ENCODE results near the gene COL4A4.

Gene COL4A4

DNA sequence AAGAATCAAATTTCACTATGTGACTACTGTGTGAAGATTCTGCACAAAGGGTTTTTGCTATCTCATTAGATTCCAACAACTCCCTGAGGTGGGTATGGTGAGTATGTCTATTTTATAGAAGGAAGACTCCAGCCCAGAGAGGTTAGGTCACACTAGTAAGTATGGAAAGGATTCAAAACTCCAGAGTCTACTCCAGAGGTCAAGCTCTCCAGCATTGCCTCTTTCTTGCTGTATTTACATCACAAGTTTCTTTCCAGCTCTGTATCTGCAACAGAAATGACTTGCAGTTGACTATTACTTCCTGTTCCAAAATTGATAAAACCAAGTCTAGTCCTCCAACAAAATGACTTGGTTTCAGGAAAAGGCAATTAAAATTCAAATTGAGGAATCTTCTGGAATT is 2.1 kb downstream of the COL4A4 start:
- DNase-seq (ENCODE audit: low read depth in 2 of 2) = no peak

DNA sequence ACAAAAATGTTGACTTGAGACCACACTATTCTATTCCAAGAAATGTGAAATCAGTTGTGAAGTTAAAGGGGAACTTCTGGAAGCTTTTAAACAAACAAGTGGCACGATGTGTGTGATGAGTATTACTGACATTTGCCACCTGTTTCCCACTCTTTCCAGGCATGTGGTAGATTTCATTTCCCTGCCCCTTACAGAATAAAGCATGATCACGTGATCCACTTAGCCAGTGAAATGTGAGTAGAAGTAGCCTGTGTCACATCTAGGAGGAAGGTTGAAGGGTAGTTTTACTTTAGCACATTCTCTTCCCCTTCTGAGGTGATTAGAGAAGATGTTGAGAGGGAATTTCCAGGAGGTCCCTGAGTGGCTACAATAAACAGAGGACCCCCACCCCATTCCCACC is 3.8 kb downstream of the COL4A4 start:
- no peak for DNase-seq (ENCODE audit: low read depth in 2 of 2)

GRCh38 chr2:227154986-227155774 is 8.8 kb downstream of the COL4A4 start:
- DNase-seq (ENCODE audit: low read depth in 2 of 2) = no peak

- DNase-seq (ENCODE audit: low read depth in 2 of 2) = no peak
These were observed 10.1 kb downstream of the COL4A4 start for GRCh38 chr2:227153758-227154486.

DNA sequence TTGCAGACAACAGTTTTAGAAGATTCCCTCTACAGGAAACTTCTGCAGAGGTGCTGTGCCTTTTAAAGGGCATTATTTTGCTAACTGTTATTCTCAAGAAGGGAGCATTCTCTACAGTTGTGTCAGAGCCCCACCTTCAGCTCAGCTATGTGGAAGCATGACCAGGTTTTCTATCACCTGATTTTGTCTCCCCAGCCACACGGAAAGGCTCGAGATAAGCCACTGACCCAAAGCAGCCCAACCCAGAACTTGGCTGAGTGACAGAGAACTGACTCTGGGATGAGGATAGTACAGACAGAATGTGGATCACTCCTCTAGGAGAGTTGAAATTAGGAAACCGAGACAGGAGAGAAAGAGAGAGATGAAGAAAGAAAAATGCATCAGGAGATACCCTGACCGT is 10.7 kb downstream of the COL4A4 start:
- no peak for DNase-seq (ENCODE audit: low read depth in 2 of 2)

GRCh38 chr2:227152093-227152766 is 11.8 kb downstream of the COL4A4 start:
- no peak for DNase-seq (ENCODE audit: low read depth in 2 of 2)

DNA sequence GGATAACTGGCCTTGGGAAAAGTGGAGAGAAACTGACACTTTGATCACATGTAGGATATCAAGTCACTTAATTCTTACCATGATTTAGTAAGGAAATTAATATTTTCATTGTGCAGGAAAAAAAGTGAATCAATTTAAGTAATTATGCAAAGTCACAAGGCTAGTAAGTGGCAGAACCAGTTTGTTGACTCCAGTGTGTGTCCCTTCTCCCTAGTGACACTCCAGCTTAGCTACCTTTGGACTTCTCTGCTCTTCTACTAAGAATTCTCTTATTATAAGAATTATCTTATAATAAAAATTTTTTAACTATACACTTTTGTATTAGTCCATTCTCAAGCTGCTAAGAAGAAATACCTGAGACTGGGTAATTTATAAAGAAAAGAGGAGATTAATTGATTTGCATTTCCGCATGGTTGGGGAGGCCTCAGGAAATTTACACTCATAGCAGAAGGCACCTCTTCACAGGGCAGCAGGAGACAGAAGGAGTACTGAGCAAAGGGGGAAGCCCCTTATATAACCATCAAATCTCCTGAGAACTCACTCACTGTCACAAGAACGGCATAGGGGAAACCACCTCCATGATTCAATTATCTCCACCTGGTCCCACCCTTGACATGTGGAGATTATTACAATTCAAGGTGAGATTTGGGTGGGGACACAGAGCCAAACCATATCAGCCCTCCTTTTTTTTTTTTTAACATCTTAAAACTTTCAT is 13.6 kb downstream of the COL4A4 start:
- DNase-seq (ENCODE audit: low read depth in 2 of 2) = no peak

DNA sequence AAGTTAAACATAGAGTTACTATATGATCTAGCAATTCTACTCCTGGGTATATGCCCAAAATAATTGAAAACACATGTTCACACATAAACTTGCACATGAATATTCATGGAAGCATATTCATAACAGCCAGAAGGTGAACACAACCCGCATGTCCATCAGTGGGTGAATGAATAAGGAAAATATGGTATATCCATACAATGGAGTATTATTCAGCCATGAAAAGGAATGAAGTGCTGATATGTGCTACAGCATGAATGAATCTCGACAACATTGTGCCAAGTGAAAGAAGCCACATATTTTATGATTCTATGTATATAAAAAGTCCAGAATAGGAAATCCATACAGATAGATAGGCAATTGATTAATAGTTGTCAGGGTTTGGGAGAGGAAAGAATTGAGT is 15.9 kb downstream of the COL4A4 start:
- DNase-seq (ENCODE audit: low read depth in 2 of 2) = no peak

DNA sequence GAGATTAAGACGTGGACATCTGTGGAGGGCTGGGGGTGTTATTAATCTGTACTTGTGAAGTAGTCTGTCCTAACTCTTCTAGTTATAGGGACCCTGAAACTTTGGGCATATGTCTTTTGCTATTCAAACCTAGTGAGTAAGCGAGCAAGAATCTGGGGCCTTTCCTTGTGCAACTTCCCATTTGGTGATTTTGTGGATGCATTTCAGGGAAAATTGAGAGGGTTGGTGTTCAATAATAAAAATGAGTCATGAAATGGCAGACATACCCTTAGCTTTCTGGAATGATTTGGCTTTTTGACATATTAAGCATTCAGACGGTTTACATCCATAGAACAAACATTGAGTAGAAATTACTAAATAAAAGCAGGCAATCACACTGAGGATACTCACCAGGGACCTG is 17.0 kb downstream of the COL4A4 start:
- no peak for DNase-seq (ENCODE audit: low read depth in 2 of 2)

DNA sequence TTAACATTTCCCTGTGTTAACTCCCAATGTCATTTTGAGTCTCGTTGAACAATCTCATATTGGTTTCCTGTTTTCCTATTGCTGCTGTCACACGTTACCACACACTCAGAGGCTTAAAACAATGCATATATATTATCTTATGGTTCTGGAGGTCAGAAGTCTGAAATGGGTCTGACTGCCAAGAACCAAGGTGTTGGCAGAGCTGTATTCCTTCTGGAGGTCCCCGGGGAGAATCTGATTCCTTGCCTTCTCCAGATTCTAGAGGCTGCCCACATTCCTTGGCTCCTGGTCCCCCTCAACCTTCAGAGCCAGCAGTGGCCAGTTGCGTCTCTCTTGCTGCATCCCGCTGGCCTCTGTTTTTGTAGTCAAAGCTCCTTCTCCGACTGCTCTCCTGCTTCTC is 17.5 kb downstream of the COL4A4 start:
- no peak for DNase-seq (ENCODE audit: low read depth in 2 of 2)

DNA sequence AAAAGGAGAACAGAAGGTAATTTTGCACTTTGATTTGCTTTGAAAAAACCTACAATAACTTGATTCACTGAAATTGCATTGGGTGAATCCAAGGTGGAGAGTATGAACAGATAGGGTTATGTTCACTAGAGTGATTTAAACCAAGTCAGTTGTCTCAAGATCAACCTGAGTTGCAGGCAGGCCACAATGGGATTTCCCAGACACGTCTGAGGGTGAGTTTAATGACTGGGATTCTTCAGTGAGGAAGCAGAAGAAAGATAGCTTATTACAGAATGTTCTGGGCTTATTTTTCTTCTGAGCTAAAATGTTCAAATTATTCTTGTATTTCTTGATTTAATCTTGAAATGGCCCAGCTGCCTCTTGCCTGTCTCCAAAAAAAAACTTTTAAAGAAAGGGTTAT is 20.1 kb downstream of the COL4A4 start:
- no peak for DNase-seq (ENCODE audit: low read depth in 2 of 2)

DNA sequence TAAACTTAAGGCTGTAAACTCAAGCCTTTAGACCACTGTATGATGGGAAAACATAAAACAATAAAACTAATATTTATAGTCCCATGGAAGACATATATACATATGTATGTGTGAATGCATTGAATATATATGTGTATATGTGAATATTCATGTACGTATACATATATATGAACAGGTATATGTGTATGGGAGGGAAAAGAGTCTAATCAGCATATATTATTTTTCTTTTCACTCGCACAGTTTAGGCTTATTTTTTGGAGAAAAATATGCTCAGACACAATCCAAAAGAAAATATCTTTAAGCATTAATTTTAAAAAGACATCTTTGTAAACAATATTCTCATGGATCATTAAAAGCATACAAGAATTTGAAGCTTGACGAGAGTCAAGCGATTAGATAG is 22.7 kb downstream of the COL4A4 start:
- DNase-seq (ENCODE audit: low read depth in 2 of 2) = no peak

DNA sequence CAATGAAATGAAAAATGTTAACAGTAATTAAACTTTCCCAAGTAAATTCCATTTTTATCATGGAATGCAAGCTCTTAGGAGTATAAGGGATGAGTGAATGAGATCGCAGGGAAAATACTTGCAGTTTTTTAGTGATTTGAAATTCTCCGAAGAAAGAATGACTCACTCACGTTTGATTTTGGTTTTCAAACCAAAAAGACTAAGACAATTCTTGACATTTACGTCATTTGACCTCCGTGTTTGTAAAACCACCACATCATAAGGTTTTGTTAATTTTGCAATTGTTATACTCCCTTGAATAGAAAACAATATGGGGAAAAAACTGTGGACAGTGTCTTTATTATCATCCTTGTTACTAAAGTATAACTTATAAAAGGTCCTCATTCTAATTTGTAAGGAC is 29.4 kb downstream of the COL4A4 start:
- no peak for DNase-seq (ENCODE audit: low read depth in 2 of 2)

DNA sequence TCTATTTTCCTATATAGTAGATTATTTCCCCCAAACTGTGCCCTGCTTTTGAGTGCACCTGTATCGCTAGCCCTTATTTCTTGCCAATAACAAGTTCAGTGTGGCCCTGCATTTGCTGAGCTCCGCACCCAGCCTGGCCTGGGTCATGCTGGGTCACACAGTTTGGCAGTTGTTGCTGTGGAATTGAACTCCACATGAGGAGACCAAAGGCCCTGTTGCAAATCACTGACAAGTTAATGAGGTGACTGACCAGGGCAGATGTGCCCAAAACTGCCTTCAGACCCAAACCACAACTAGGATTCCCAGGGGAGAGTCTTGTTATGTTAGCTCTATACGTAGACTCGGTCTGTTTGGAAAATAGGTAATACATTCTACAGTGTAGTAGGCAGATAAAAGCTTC is 31.0 kb downstream of the COL4A4 start:
- DNase-seq (ENCODE audit: low read depth in 2 of 2) = no peak

DNA sequence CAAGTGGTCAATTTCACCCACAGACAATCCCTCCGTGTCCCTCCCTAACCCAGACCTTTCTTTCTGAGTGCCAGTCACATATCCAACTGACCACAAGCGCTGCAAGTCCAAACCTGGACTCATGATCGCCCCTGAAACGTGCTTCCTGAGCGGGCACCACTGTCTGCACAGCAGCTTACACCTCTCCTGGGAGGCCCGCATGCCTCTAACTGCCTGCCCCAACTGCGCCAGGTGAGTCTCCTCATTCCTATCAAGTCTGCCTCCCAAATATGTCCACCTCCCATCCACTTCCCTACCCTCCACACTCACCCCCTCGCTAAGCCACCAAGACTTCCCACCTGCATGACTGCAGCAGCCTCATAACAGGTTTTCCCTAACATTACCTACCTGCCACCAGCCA is 33.4 kb downstream of the COL4A4 start:
- DNase-seq (ENCODE audit: low read depth in 2 of 2) = no peak

DNA sequence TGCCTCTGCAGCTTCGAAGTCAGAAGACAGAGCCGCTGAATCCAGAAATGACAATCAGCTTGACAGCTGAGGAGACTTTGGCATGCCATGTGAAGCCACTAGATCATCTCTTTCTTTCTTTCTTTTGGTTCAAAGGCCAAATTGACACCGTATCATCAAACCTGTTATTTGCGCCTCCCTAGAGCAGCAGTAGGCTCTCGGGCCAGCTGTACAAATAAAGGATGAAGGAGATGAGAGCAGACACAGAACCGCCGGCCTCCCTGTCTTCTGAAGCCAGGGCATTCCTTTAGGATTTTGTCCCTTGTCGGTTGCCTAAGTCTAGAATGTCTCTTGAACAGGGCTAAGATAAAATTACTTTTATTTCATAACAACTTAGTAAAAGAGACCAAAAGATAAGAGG is 36.8 kb downstream of the COL4A4 start:
- no peak for DNase-seq (ENCODE audit: low read depth in 2 of 2)

DNA sequence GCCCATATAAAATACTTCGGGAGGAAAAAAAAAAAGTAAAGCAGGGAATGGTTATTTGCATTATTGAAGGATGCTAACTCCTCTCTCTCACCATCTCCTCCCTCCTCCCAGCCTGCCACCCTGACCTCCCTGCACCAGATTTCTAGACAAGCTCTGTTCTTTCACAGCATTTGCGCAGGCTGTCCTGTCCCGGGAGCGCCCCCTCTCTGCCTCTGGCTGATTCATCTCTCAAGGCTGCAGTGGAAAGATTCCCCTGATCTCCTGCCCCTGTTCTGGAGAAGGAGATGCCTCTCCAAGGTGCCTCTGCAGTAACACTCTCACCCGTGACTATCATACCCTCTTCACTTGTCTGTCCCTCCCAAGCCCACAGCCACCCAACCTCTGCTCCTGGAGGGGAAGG is 38.5 kb downstream of the COL4A4 start:
- DNase-seq (ENCODE audit: low read depth in 2 of 2) = no peak

GRCh38 chr2:227124811-227125210 is 39.2 kb downstream of the COL4A4 start:
- no peak for DNase-seq (ENCODE audit: low read depth in 2 of 2)

DNA sequence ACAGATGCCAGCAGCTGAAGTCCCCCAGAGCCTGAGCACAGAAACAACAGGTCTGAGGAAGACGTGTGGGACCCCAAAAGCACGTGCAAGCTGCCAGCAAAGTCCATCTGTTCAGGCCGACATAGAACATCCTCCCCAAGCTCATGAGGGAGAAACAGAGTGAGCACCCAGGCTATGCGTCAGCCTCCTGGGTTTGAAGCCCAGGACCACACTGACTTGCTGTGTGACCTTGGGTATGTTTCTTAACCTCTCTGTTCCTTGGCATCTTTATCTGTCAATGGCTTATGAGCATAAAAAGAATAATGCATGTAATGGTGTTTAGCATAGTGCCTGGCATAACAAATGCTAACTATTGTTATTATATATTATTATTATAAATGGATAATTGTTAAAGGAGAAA is 40.3 kb downstream of the COL4A4 start:
- no peak for DNase-seq (ENCODE audit: low read depth in 2 of 2)

DNA sequence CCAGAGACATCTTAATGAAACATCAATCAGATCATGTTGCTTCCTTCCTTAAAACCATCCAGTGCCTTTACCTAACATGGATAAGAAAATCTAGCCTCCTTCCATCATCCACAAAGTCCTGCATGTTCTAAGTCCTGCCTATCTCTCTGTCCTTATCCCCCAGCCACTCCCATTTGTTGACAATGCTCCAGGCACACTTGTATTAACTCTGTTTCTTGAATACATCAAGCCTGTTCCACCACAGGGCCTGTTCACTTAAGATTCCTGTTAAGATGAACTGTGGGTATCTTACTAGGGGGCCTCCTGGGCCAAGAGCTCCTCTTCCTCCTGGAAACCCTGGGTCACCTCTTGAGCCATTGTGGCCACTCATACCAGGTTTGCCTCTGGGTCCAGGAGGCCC is 45.7 kb downstream of the COL4A4 start:
- DNase-seq (ENCODE audit: low read depth in 2 of 2) = no peak

DNA sequence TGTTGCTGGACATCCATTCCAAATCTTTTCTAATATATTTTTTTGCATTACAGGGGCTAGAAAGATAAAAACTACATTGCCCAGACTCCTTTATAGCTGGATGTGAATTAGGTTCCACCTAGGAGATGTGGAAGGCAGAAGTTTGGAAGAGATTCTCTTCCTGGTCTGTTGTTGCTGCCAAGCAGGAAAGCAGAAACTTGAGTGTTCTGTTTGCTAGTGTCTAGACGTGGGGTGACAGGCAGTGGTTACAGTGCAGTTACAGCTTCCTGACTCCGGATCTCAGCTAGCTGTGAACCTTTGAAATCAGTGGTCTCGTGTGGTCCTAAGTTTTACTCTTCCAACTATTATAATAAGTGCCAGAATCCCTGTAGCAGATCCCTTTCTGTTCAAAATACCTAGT is 46.2 kb downstream of the COL4A4 start:
- DNase-seq (ENCODE audit: low read depth in 2 of 2) = no peak

GRCh38 chr2:227117027-227117426 is 47.0 kb downstream of the COL4A4 start:
- DNase-seq (ENCODE audit: low read depth in 2 of 2) = no peak

Measured in stimulated activated CD8-positive, alpha-beta memory T cell treated with anti-CD3 and anti-CD28 coated beads, Interleukin-15, amount 100 ng/mL, for 4 hours (primary cell).